NCI-H1694 (cell line): ENCODE data around the gene TPTE.
"Not testable (repeated sequence)": the region's sequence is repeated elsewhere in the genome, so short reads cannot be mapped to it uniquely, and the experiment has no call there.

Source experiments
- DNase-seq: peaks from one replicate; lab custom pipeline; 2025; lab: John Stamatoyannopoulos, UW

The TPTE gene

GRCh38 chr21:10617133-10617752 is 95.9 kb downstream of the TPTE start:
- not testable (repeated sequence) for DNase-seq

DNA sequence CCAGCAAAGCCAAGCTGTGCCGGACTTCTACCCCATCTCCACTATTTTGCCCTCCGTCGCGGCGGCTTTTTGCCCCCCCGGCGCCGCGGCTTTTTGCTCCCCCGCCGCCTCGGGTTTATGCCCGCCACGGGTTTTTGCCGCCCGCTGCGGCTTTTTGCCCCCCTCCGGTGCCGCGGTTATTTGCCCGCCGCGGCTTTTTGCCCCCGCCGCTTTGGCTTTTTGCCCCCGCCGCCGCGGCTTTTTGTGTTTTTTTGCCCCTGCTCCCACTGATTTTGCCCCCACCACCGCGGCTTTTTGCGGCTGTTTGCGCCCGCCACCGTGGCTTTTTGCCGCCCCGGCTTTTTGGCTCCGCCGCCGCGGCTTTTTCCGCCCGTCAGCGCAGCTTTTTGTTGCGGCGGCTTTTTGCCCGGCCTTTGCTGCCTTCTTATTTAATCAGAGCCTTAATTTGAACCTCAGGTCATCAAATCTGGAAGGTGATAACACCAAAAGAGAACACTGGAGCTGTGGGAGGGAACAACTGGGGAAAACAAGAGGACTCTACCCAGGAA is 106.0 kb downstream of the TPTE start:
- no peak for DNase-seq

DNA sequence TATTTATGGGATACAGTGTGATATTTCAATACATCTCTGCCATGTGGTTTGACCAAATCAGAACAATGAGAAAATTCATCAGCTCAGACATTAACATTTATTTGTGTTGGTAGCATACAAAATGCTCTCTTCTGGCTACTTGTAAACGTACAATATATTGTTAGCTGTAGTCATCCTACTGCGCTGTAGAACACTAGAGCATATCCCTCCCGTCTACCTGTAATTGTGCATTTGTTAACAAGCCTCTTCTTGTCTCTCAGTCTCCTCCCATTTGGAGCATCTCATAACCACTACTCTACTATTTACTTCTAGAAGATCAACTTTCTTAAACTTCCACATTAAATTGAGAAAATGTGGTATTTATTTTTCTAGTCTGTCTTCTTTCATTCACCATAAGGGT is 107.9 kb downstream of the TPTE start:
- not testable (repeated sequence) for DNase-seq

- DNase-seq = not testable (repeated sequence)
Observed at GRCh38 chr21:10630829-10631228, 109.4 kb downstream of the TPTE start.

DNA sequence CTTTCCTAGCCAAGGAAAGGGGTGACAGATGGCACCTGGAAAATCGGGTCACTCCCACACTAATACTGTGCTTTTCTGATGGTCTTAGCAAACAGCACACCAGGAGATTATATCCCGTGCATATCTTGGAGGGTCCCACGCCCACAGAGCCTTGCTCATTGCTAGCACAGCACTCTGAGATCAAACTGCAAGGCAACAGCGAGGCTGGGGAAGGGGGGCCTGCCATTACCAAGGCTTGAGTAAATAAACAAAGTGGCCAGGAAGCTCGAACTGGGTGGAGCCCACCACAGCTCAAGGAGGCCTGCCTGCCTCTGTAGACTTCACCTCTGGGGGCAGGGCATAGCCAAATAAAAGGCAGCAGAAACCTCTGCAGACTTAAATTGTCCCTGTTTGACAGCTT is 109.9 kb downstream of the TPTE start:
- not testable (repeated sequence) for DNase-seq

- DNase-seq = not testable (repeated sequence)
Observed at GRCh38 chr21:10638144-10638543, 116.8 kb downstream of the TPTE start.

GRCh38 chr21:10639123-10639522 is 117.7 kb downstream of the TPTE start:
- DNase-seq = no peak

DNA sequence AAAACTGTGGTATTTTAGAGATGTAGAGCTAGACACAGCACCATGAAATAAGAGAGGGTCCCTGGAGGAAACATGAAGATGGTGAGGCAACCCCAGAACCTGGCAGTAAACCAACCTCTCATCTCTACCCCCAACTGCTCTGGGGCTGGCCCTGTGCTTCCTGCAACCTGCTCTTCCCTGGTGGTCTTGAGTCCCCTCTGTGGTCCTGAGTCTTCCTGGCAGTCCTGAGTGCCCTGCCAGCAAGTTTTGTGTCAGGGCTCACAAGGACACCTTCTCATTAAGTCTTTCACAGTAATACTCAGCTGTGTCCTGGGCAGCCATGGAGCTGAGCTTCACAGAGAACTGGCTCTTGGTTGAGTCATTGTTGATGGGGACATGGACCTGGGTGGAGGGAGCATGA is 118.4 kb downstream of the TPTE start:
- not testable (repeated sequence) for DNase-seq

- no peak for DNase-seq
Observed at GRCh38 chr21:10640446-10640845, 119.1 kb downstream of the TPTE start.

DNA sequence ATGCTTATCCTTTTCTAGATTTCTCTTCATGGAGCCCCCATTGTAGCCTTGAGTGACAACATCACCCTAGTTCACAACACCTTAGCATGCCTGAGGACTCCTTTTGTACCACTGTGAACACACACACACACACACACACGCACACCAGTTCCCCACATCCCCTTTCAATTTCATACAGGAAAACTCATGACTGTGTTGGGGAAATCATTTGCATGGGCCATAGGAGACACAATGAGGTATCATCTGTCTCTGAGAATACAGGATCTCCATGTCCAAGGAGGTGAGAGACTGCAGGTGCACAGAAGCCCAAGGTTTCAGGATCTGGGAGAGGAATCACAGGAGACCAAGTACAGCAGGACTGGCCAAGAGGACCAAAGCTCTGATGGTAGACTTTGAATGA is 119.7 kb downstream of the TPTE start:
- DNase-seq = no peak

- not testable (repeated sequence) for DNase-seq
Observed at GRCh38 chr21:10645667-10646066, 124.3 kb downstream of the TPTE start.

GRCh38 chr21:10649350-10650149 is 128.2 kb downstream of the TPTE start:
- DNase-seq = not testable (repeated sequence)

GRCh38 chr21:10650297-10650696 is 128.9 kb downstream of the TPTE start:
- DNase-seq = not testable (repeated sequence)
